ENCODE data around the gene FGFR2.
"Not testable (repeated sequence)": the region's sequence is repeated elsewhere in the genome, so short reads cannot be mapped to it uniquely, and the experiment has no call there.

Gene FGFR2

GRCh38 chr10:121520526-121520925, 77.7 kb downstream of the FGFR2 start:
- not testable (repeated sequence) for DNase-seq

- no peak for DNase-seq
Observed at GRCh38 chr10:121519901-121520493, 78.2 kb downstream of the FGFR2 start.

GRCh38 chr10:121519411-121519810, 78.8 kb downstream of the FGFR2 start:
- DNase-seq = no peak

- no peak for DNase-seq
Observed at GRCh38 chr10:121518333-121518732, 79.9 kb downstream of the FGFR2 start.

GRCh38 chr10:121516093-121516865, 82.0 kb downstream of the FGFR2 start:
- no peak for DNase-seq

- DNase-seq = no peak
Observed at GRCh38 chr10:121514141-121514865, 83.9 kb downstream of the FGFR2 start.

- DNase-seq = no peak
Observed at GRCh38 chr10:121511943-121512342, 86.3 kb downstream of the FGFR2 start.

- no peak for DNase-seq
Observed at GRCh38 chr10:121511460-121511859, 86.8 kb downstream of the FGFR2 start.

GRCh38 chr10:121510201-121510771, 88.0 kb downstream of the FGFR2 start:
- DNase-seq = no peak

- no peak for DNase-seq
Observed at GRCh38 chr10:121509796-121510195, 88.4 kb downstream of the FGFR2 start.

- no peak for DNase-seq
Observed at GRCh38 chr10:121509112-121509511, 89.1 kb downstream of the FGFR2 start.

- no peak for DNase-seq
Observed at GRCh38 chr10:121503587-121504051, 94.6 kb downstream of the FGFR2 start.

GRCh38 chr10:121501796-121502195, 96.4 kb downstream of the FGFR2 start:
- DNase-seq = no peak

GRCh38 chr10:121500701-121501332, 97.4 kb downstream of the FGFR2 start:
- no peak for DNase-seq

- no peak for DNase-seq
Observed at GRCh38 chr10:121497513-121498470, 100.5 kb downstream of the FGFR2 start.

- no peak for DNase-seq
Observed at GRCh38 chr10:121495719-121496118, 102.5 kb downstream of the FGFR2 start.

- DNase-seq = no peak
Observed at GRCh38 chr10:121494296-121494695, 103.9 kb downstream of the FGFR2 start.

GRCh38 chr10:121493521-121493920, 104.7 kb downstream of the FGFR2 start:
- DNase-seq = no peak

- DNase-seq = no peak
Observed at GRCh38 chr10:121490871-121491519, 107.2 kb downstream of the FGFR2 start.

- no peak for DNase-seq
Observed at GRCh38 chr10:121485436-121486139, 112.7 kb downstream of the FGFR2 start.

GRCh38 chr10:121484816-121485215, 113.4 kb downstream of the FGFR2 start:
- DNase-seq = no peak

Data from activated CD4-positive, CD25-positive, alpha-beta regulatory T cell treated with anti-CD3 and anti-CD28 coated beads, Interleukin-2, amount 50 U/mL, for 72 hours (primary cell).